ENCODE measurements around the gene TMEM217. TPM values are rescaled to one million over a fixed set of nuclear protein-coding genes. Genes with fewer than 3 reads are reported as not detected.

TMEM217 gene
- total RNA-seq, 4 donors from 2014 or later: 1.4 to 4.7 (median 2.0) TPM

DNA sequence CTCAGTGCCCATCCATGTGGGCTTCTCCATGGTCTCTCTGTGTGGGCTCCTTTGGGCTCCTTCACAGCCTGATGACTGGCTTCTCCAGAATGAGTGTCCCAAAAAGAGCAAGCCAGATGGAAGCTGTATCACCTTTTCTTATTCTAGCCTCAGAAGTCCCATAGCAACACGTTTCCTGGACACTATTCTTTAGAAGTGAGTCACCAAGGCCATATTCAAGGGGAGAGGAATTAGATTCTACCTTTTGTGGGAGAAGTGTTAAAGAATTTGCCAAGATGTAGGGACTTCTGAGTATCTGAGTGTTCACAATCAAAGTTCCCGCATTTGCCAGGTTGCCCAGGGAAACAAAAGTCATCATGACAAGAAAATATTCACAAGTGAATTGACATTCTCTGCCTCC is 21.0 kb downstream of the TMEM217 start:
- no peak for DNase-seq
- TF ChIP-seq POLR2A (IDR thresholded peaks at IDR 0.05) (no peak), CTCF (IDR thresholded peaks at IDR 0.05) (no peak)
- no peaks in the 10 kb centered on the region for H3K27me3 ChIP-seq
- peaks cover 13 to 27% (median 14%) of the 10 kb centered on the region in 3 donors for H3K4me1 ChIP-seq
- H3K27ac ChIP-seq: no peak overlapping the region
- 63 to 69% methylated on average over 2 of the region's 2 CpGs for WGBS, 2 donors
- no peaks in the 10 kb centered on the region for H3K36me3 ChIP-seq
- intact Hi-C loops (cut with DNase I): no loop called here
- no peaks in the 10 kb centered on the region for H3K9me3 ChIP-seq
- H3K4me3 ChIP-seq: no peak overlapping the region

DNA sequence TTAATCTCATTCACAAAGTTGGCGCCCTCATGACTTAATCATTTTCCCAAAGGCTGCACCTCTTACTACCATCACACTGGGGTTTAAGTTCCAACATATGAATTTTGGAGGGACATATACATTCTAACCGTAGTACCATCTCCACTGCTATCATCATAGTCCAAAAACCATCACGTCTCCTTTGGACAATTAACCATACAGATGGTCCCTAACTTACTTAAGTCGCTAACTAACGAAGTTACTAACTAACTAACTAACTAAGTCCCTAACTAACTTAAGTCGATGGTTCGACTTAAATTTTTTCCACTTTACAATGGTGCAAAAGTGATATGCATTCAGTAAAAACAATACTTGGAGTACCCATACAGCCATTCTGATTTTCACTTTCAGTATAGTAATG is 24.4 kb downstream of the TMEM217 start:
- Histone ChIP-seq H3K4me3 (no peak overlapping the region), H3K9me3 (no peaks in the 10 kb centered on the region), H3K27me3 (no peaks in the 10 kb centered on the region), H3K36me3 (no peaks in the 10 kb centered on the region), H3K27ac (no peak overlapping the region), H3K4me1 (peaks cover 0 to 7% (median 0%) of the 10 kb centered on the region in 3 donors)
- DNase-seq: no peak
- intact Hi-C loops (cut with DNase I): no loop called here
- WGBS, 2 donors: 93 to 94% methylated on average over 6 of the region's 7 CpGs
- no peak for TF ChIP-seq CTCF (IDR thresholded peaks at IDR 0.05)
- TF ChIP-seq POLR2A (IDR thresholded peaks at IDR 0.05): no peak

- Histone ChIP-seq H3K27ac (no peak overlapping the region), H3K9me3 (no peaks in the 10 kb centered on the region), H3K36me3 (no peaks in the 10 kb centered on the region), H3K27me3 (no peaks in the 10 kb centered on the region), H3K4me1 (no peaks in the 10 kb centered on the region), H3K4me3 (no peak overlapping the region)
- DNase-seq: no peak
- no peak for TF ChIP-seq POLR2A (IDR thresholded peaks at IDR 0.05)
- no peak for TF ChIP-seq CTCF (IDR thresholded peaks at IDR 0.05)
- intact Hi-C loops (cut with DNase I): no loop called here
- WGBS, 2 donors: 77 to 79% methylated on average over 5 of the region's 5 CpGs
These were observed 25.4 kb downstream of the TMEM217 start for GRCh38 chr6:37232430-37233017.

GRCh38 chr6:37230104-37230503 is 27.8 kb downstream of the TMEM217 start:
- no peak for TF ChIP-seq CTCF (IDR thresholded peaks at IDR 0.05)
- no peak for TF ChIP-seq POLR2A (IDR thresholded peaks at IDR 0.05)
- no peaks in the 10 kb centered on the region for H3K9me3 ChIP-seq
- no peak overlapping the region for H3K4me3 ChIP-seq
- 85 to 86% methylated on average over 5 to 6 of the region's 6 CpGs for WGBS, 2 donors
- intact Hi-C loops (cut with DNase I): no loop called here
- no peaks in the 10 kb centered on the region for H3K4me1 ChIP-seq
- H3K27me3 ChIP-seq: no peaks in the 10 kb centered on the region
- H3K36me3 ChIP-seq: no peaks in the 10 kb centered on the region
- H3K27ac ChIP-seq: no peak overlapping the region
- DNase-seq: no peak

DNA sequence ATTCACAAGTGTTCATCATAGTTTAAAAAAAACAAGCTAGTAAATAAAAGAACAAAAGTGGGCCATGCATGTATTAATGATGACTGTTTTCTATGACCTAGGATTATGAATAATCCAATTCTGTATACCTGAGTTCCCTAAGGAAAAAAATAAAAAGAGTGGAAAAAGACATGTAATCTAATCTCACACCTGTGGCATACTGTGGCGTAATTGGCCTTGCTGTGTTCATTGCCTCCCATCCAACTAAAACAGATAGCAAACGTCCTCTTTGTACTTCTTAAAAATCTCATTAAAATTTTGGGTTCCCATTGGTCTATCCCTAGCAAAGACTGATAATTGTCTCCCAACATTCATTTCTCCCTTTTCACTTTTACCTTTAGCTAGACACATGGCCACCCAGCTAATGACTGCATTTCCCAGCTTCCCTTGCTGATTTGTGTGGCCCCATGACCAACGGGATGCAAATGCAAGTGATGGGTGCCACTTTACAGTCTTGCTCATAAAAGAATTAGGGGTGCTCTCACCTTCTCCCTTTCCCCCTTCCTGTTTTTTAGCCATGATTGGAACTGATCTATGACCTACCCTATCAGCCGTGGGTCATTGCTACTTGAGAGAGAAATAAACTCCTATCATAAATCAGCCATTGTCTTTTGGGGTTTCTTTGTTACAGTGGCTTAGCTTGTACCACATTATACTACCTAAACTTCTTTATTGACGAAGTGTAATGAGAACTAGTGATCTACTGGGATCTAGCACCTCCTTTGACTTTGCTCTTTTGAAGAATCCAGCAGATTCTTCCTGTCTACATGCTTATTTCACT is 32.4 kb downstream of the TMEM217 start:
- H3K9me3 ChIP-seq: no peaks in the 10 kb centered on the region
- TF ChIP-seq POLR2A (IDR thresholded peaks at IDR 0.05) (no peak), CTCF (IDR thresholded peaks at IDR 0.05) (no peak)
- intact Hi-C loops (cut with DNase I): no loop called here
- no peaks in the 10 kb centered on the region for H3K27me3 ChIP-seq
- H3K4me1 ChIP-seq: peaks cover 6 to 17% (median 13%) of the 10 kb centered on the region in 3 donors
- no peak overlapping the region for H3K27ac ChIP-seq
- H3K36me3 ChIP-seq: no peaks in the 10 kb centered on the region
- H3K4me3 ChIP-seq: no peak overlapping the region
- WGBS, 2 donors: 77 to 79% methylated on average over 5 of the region's 5 CpGs
- DNase-seq: no peak

All from esophagus squamous epithelium (tissue), 5 donors.